Panc1 (cell line): ENCODE measurements around the gene ACTN3. TPM values are rescaled to one million over a fixed set of nuclear protein-coding genes. Genes with fewer than 3 reads are reported as not detected.

Experiments
- ATAC-seq: fragments of 200-7000 bp; cut with Tn5 transposase; 2 replicates; pipeline ENCODE4 v1.9.1; 2020; ENCODE audit warnings: mild to moderate bottlenecking, moderate library complexity
- BruUV-seq: library from RNA; stranded (reverse); fragments of 400-500 nt; replicated peaks from 2 replicates; lab custom pipeline; 2021; lab: Mats Ljungman, UMichigan
- CTCF ChIA-PET: fragments of 300-600 bp; sonication (Branson Sonifier 250); formaldehyde crosslinking; loops from one replicate; lab custom pipeline; 2022; ENCODE audit warnings: antibody characterized with exemption; lab: Charles Lee
- POLR2A ChIA-PET: fragments of 300-600 bp; sonication (Branson Sonifier 250); formaldehyde crosslinking; loops from one replicate; lab custom pipeline; 2022; ENCODE audit warnings: antibody characterized with exemption; lab: Charles Lee
- DNase-seq: peaks from one replicate; pipeline ENCODE4 v3.0.0-alpha.2; 2010; ENCODE audit warnings: low read depth, low spot score
- H3K27ac ChIP-seq: 2 replicates; pipeline ENCODE4 v1.5.1; 2011; ENCODE audit warnings: mild to moderate bottlenecking, low read length, inconsistent platforms
- H3K27me3 ChIP-seq: fragments of 200-500 bp; sonication (Bioruptor generic); 2 replicates; pipeline ENCODE4 v1.6.0; 2014; ENCODE audit warnings: low read length, inconsistent platforms; ENCODE audit not compliant: control insufficient read depth, insufficient read depth
- H3K36me3 ChIP-seq: fragments of 200-500 bp; sonication (Bioruptor generic); 2 replicates; pipeline ENCODE4 v1.5.1; 2014; ENCODE audit warnings: inconsistent platforms, mild to moderate bottlenecking, low read length, moderate library complexity; ENCODE audit not compliant: control insufficient read depth, insufficient read depth
- H3K4me1 ChIP-seq: 2 replicates; pipeline ENCODE4 v1.5.1; 2011; ENCODE audit warnings: inconsistent platforms, mild to moderate bottlenecking, low read length, moderate library complexity; ENCODE audit not compliant: control insufficient read depth, insufficient read depth
- H3K4me3 ChIP-seq, 2 experiments: 2 replicates each; pipeline ENCODE4 v1.5.1; 2011 to 2012; ENCODE audit warnings: low read depth in 2 of 2, low read length in 2 of 2, mild to moderate bottlenecking in 2 of 2, inconsistent platforms in 1 of 2, moderate library complexity in 1 of 2
- H3K9me3 ChIP-seq: fragments of 200-500 bp; sonication (Bioruptor generic); 2 replicates; pipeline ENCODE4 v1.5.1; 2014; ENCODE audit warnings: low read depth, mild to moderate bottlenecking, inconsistent platforms, low read length, moderate library complexity; ENCODE audit not compliant: control insufficient read depth, insufficient read depth
- CTCF ChIP-seq: fragments of 450-650 bp; IDR thresholded peaks from 2 replicates; pipeline ENCODE4 v1.5.1; 2017; ENCODE audit warnings: mild to moderate bottlenecking
- POLR2AphosphoS5 ChIP-seq: IDR thresholded peaks from 2 replicates; pipeline ENCODE4 v1.6.1; 2012; ENCODE audit warnings: mild to moderate bottlenecking, low read depth, low read length, moderate library complexity
- SIN3A ChIP-seq: IDR thresholded peaks from 2 replicates; pipeline ENCODE4 v1.6.1; 2012; ENCODE audit warnings: low read depth, mild to moderate bottlenecking, low read length, moderate library complexity, borderline replicate concordance; ENCODE audit not compliant: insufficient read depth
- TCF7L2 ChIP-seq: IDR thresholded peaks from 2 replicates; pipeline ENCODE4 v1.6.1; 2011; ENCODE audit warnings: mild to moderate bottlenecking, low read depth, low read length, inconsistent platforms
- in situ Hi-C: cut with HindIII; loops from 2 replicates; pipeline ENCODE4 v1.10.0; 2016; ENCODE audit warnings: low sequenced_read_pairs, low pct_unique_long_range_greater_than_20kb
- intact Hi-C: fragments of 100-400 bp; cut with micrococcal nuclease; formaldehyde crosslinking; loops from one replicate; pipeline ENCODE4 v1.10.0; 2022; ENCODE audit not compliant: unreplicated experiment
- total RNA-seq: library from RNA; stranded (reverse); gene quantifications from one replicate; pipeline ENCODE4 v1.2.1, GENCODE V29; 2021; ENCODE audit not compliant: unreplicated experiment
- TF ChIP-seq, protein P1 (sequence below), 2 experiments: IDR thresholded peaks; 2 replicates each; pipeline ENCODE4 v1.6.1; 2011 to 2012; ENCODE audit warnings: low read depth in 2 of 2, control low read depth in 1 of 2, low read length in 1 of 2, mild to moderate bottlenecking in 1 of 2, moderate library complexity in 1 of 2; ENCODE audit not compliant: insufficient read depth in 1 of 2

Gene ACTN3
- total RNA-seq, 1 experiment from 2014 or later = 0.13 TPM

GRCh38 chr11:66530927-66531709, 15.6 kb upstream of the ACTN3 start:
- no TSS peak for BruUV-seq
- Histone ChIP-seq H3K4me3 (no peak overlapping the region), H3K27me3 (no peaks in the 10 kb centered on the region), H3K27ac (no peak overlapping the region), H3K36me3 (no peaks in the 10 kb centered on the region), H3K4me1 (no peaks in the 10 kb centered on the region), H3K9me3 (no peaks in the 10 kb centered on the region)
- in situ Hi-C loops (no loop called here), intact Hi-C loops (no loop called here)
- DNase-seq (no peak), ATAC-seq (peak; percentile 5; the same call in 1 of the 2 replicates)
- ChIA-PET CTCF (no interaction called here), POLR2A (no interaction called here)
- TF ChIP-seq SIN3A (no peak), CTCF (no peak), TCF7L2 (no peak)
- TF ChIP-seq, protein P1, sequence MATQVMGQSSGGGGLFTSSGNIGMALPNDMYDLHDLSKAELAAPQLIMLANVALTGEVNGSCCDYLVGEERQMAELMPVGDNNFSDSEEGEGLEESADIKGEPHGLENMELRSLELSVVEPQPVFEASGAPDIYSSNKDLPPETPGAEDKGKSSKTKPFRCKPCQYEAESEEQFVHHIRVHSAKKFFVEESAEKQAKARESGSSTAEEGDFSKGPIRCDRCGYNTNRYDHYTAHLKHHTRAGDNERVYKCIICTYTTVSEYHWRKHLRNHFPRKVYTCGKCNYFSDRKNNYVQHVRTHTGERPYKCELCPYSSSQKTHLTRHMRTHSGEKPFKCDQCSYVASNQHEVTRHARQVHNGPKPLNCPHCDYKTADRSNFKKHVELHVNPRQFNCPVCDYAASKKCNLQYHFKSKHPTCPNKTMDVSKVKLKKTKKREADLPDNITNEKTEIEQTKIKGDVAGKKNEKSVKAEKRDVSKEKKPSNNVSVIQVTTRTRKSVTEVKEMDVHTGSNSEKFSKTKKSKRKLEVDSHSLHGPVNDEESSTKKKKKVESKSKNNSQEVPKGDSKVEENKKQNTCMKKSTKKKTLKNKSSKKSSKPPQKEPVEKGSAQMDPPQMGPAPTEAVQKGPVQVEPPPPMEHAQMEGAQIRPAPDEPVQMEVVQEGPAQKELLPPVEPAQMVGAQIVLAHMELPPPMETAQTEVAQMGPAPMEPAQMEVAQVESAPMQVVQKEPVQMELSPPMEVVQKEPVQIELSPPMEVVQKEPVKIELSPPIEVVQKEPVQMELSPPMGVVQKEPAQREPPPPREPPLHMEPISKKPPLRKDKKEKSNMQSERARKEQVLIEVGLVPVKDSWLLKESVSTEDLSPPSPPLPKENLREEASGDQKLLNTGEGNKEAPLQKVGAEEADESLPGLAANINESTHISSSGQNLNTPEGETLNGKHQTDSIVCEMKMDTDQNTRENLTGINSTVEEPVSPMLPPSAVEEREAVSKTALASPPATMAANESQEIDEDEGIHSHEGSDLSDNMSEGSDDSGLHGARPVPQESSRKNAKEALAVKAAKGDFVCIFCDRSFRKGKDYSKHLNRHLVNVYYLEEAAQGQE (IDR thresholded peaks at IDR 0.05; ENCODE audit: insufficient read depth in 1 of 2, low read depth in 2 of 2, low read length in 1 of 2) = no peak

DNA sequence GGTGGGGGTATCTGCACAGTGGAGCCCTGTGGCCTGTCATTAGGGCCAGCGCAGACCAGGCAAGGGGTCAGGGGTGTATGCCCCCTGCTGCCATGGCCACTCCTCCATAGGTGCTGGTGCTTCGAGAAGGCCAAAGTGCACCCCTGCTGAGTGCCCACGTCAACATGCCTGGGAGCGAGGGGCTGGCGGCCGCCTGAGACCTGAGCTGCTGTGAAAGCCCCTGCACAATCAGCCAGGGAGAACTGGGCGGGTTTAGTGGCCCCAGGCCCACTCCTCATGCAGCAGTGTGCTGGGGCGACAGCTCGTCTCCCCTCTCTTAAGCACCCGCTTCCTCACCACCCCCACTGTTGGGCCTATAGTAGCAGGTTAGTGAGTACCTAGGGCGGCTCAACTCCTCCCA, 14.9 kb upstream of the ACTN3 start:
- Histone ChIP-seq H3K4me3 (no peak overlapping the region), H3K4me1 (no peaks in the 10 kb centered on the region), H3K27ac (no peak overlapping the region), H3K36me3 (no peaks in the 10 kb centered on the region), H3K27me3 (no peaks in the 10 kb centered on the region), H3K9me3 (no peaks in the 10 kb centered on the region)
- intact Hi-C loops = no loop called here
- DNase-seq (no peak), ATAC-seq (no peak)
- ChIA-PET POLR2A (no interaction called here), CTCF (no interaction called here)
- in situ Hi-C loops = no loop called here
- TF ChIP-seq SIN3A (no peak), TCF7L2 (no peak), CTCF (no peak), POLR2AphosphoS5 (no peak)
- TF ChIP-seq, protein P1 (IDR thresholded peaks at IDR 0.05; ENCODE audit: insufficient read depth in 1 of 2, low read depth in 2 of 2, low read length in 1 of 2) = no peak
- BruUV-seq = no TSS peak
